ENCODE data around the gene TNFRSF19.

DNA sequence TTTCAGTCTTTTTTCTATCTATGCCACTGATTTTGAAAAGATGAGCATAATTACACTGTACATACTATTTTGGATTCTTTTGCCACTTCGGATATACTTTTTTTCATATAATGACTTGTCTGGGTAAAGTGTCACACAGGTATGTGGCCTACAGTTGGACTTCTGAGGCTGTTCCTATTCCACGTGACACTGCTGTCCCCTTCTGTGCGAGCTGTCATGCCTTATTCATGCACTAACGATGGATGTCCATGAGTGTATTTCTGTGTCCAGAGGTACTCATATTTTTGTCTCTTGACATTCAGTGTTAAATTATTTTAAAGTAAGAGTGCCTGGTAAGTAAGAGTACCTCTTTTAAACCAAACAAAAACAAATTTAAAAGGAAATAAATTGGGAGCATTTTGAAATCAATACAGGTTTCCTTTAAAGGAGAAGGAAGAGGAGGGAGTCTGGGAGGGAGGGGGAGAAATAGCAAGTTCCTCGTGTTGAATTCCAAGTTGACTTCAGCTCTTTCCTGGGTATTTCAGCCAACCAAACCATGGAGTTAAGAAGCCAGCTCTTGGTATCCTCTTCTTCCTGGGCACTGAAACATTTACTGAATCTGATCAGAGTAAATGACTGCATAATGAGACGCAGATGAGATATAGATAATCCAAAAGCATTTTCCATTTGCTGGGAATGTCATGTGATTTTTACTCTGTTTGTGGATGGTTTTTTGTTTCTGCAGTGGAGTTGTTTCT lies 61.3 kb downstream of the TNFRSF19 start:
- TF ChIP-seq, protein P1, sequence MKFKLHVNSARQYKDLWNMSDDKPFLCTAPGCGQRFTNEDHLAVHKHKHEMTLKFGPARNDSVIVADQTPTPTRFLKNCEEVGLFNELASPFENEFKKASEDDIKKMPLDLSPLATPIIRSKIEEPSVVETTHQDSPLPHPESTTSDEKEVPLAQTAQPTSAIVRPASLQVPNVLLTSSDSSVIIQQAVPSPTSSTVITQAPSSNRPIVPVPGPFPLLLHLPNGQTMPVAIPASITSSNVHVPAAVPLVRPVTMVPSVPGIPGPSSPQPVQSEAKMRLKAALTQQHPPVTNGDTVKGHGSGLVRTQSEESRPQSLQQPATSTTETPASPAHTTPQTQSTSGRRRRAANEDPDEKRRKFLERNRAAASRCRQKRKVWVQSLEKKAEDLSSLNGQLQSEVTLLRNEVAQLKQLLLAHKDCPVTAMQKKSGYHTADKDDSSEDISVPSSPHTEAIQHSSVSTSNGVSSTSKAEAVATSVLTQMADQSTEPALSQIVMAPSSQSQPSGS (tag by site-specific recombination; IDR thresholded peaks at IDR 0.05; ENCODE audit: low read depth), result no peak
- TF ChIP-seq, protein P2, sequence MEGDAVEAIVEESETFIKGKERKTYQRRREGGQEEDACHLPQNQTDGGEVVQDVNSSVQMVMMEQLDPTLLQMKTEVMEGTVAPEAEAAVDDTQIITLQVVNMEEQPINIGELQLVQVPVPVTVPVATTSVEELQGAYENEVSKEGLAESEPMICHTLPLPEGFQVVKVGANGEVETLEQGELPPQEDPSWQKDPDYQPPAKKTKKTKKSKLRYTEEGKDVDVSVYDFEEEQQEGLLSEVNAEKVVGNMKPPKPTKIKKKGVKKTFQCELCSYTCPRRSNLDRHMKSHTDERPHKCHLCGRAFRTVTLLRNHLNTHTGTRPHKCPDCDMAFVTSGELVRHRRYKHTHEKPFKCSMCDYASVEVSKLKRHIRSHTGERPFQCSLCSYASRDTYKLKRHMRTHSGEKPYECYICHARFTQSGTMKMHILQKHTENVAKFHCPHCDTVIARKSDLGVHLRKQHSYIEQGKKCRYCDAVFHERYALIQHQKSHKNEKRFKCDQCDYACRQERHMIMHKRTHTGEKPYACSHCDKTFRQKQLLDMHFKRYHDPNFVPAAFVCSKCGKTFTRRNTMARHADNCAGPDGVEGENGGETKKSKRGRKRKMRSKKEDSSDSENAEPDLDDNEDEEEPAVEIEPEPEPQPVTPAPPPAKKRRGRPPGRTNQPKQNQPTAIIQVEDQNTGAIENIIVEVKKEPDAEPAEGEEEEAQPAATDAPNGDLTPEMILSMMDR (tag by site-specific recombination; IDR thresholded peaks at IDR 0.05), result no peak
- TF ChIP-seq KLF1 (tag by site-specific recombination; IDR thresholded peaks at IDR 0.05), result no peak
- TF ChIP-seq ZNF10 (tag by site-specific recombination; IDR thresholded peaks at IDR 0.05), result no peak
- TF ChIP-seq, protein P3, sequence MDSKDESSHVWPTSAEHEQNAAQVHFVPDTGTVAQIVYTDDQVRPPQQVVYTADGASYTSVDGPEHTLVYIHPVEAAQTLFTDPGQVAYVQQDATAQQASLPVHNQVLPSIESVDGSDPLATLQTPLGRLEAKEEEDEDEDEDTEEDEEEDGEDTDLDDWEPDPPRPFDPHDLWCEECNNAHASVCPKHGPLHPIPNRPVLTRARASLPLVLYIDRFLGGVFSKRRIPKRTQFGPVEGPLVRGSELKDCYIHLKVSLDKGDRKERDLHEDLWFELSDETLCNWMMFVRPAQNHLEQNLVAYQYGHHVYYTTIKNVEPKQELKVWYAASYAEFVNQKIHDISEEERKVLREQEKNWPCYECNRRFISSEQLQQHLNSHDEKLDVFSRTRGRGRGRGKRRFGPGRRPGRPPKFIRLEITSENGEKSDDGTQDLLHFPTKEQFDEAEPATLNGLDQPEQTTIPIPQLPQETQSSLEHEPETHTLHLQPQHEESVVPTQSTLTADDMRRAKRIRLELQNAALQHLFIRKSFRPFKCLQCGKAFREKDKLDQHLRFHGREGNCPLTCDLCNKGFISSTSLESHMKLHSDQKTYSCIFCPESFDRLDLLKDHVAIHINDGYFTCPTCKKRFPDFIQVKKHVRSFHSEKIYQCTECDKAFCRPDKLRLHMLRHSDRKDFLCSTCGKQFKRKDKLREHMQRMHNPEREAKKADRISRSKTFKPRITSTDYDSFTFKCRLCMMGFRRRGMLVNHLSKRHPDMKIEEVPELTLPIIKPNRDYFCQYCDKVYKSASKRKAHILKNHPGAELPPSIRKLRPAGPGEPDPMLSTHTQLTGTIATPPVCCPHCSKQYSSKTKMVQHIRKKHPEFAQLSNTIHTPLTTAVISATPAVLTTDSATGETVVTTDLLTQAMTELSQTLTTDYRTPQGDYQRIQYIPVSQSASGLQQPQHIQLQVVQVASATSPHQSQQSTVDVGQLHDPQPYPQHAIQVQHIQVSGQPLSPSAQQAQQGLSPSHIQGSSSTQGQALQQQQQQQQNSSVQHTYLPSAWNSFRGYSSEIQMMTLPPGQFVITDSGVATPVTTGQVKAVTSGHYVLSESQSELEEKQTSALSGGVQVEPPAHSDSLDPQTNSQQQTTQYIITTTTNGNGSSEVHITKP (tag by site-specific recombination; IDR thresholded peaks at IDR 0.05), result no peak
- no peak for TF ChIP-seq ZNF138 (tag by site-specific recombination; IDR thresholded peaks at IDR 0.05; ENCODE audit: borderline replicate concordance)
- TF ChIP-seq, protein P4, sequence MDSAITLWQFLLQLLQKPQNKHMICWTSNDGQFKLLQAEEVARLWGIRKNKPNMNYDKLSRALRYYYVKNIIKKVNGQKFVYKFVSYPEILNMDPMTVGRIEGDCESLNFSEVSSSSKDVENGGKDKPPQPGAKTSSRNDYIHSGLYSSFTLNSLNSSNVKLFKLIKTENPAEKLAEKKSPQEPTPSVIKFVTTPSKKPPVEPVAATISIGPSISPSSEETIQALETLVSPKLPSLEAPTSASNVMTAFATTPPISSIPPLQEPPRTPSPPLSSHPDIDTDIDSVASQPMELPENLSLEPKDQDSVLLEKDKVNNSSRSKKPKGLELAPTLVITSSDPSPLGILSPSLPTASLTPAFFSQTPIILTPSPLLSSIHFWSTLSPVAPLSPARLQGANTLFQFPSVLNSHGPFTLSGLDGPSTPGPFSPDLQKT (IDR thresholded peaks at IDR 0.05; ENCODE audit: borderline replicate concordance, low read depth, low read length), result no peak
- no peak for TF ChIP-seq FEZF1 (tag by site-specific recombination; IDR thresholded peaks at IDR 0.05)
- TF ChIP-seq, protein P5, sequence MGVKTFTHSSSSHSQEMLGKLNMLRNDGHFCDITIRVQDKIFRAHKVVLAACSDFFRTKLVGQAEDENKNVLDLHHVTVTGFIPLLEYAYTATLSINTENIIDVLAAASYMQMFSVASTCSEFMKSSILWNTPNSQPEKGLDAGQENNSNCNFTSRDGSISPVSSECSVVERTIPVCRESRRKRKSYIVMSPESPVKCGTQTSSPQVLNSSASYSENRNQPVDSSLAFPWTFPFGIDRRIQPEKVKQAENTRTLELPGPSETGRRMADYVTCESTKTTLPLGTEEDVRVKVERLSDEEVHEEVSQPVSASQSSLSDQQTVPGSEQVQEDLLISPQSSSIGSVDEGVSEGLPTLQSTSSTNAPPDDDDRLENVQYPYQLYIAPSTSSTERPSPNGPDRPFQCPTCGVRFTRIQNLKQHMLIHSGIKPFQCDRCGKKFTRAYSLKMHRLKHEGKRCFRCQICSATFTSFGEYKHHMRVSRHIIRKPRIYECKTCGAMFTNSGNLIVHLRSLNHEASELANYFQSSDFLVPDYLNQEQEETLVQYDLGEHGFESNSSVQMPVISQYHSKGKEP (tag by site-specific recombination; IDR thresholded peaks at IDR 0.05), result no peak
- no peak for TF ChIP-seq ZNF830 (tag by site-specific recombination; IDR thresholded peaks at IDR 0.05; ENCODE audit: low read depth)
- no peak for TF ChIP-seq KLF16 (tag by site-specific recombination; IDR thresholded peaks at IDR 0.05)
- no peak for TF ChIP-seq ZNF521 (tag by site-specific recombination; IDR thresholded peaks at IDR 0.05)
- TF ChIP-seq, protein P6, sequence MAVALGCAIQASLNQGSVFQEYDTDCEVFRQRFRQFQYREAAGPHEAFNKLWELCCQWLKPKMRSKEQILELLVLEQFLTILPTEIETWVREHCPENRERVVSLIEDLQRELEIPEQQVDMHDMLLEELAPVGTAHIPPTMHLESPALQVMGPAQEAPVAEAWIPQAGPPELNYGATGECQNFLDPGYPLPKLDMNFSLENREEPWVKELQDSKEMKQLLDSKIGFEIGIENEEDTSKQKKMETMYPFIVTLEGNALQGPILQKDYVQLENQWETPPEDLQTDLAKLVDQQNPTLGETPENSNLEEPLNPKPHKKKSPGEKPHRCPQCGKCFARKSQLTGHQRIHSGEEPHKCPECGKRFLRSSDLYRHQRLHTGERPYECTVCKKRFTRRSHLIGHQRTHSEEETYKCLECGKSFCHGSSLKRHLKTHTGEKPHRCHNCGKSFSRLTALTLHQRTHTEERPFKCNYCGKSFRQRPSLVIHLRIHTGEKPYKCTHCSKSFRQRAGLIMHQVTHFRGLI (tag by site-specific recombination; IDR thresholded peaks at IDR 0.05), result no peak
- no peak for TF ChIP-seq ZNF394 (tag by site-specific recombination; IDR thresholded peaks at IDR 0.05; ENCODE audit: borderline replicate concordance)

Measured in HEK293 (cell line).